CD4-positive, alpha-beta T cell (primary cell): ENCODE data around the gene SEPTIN1. TPM values are rescaled to one million over a fixed set of nuclear protein-coding genes. Genes with fewer than 3 reads are reported as not detected.
A peak's percentile ranks its signal among the peaks of the same experiment; 100 is the strongest.

Experiments used
- ATAC-seq: fragments of 200-7000 bp; cut with Tn5 transposase; one replicate; pipeline ENCODE4 v1.10.0; 2022; ENCODE audit warnings: mild to moderate bottlenecking; ENCODE audit not compliant: poor library complexity
- CTCF ChIA-PET: fragments of 350-600 bp; sonication (Branson Sonifier 250); formaldehyde crosslinking; loops from one replicate; lab custom pipeline; 2021; ENCODE audit warnings: antibody characterized with exemption, inconsistent platforms; lab: Charles Lee
- POLR2A ChIA-PET: fragments of 350-600 bp; sonication (Branson Sonifier 250); formaldehyde crosslinking; loops from one replicate; lab custom pipeline; 2021; ENCODE audit warnings: antibody characterized with exemption, inconsistent platforms; lab: Charles Lee
- DNase-seq, 14 experiments: peaks; one replicate each; pipeline ENCODE4 v3.0.0-alpha.2; 2013 to 2020; ENCODE audit warnings: mixed read lengths in 2 of 14
- H3K27ac ChIP-seq, 2 donors: one replicate each; pipeline versions ENCODE4 v1.5.1 to v1.7.0; 2013; ENCODE audit warnings: low read length in 2 of 2, low read depth in 1 of 2, mild to moderate bottlenecking in 1 of 2
- H3K27me3 ChIP-seq, 2 experiments: 1 replicate in 1 of 2; 2 replicates in 1 of 2; pipeline versions ENCODE4 v1.6.1 to v1.7.0; 2013; ENCODE audit warnings: low read length in 2 of 2, control low read depth in 1 of 2, mild to moderate bottlenecking in 1 of 2, moderate library complexity in 1 of 2; ENCODE audit not compliant: insufficient read depth in 2 of 2, control insufficient read depth in 1 of 2
- H3K36me3 ChIP-seq: one replicate; pipeline ENCODE4 v1.6.1; 2013; ENCODE audit warnings: low read length, control low read depth; ENCODE audit not compliant: insufficient read depth
- H3K4me1 ChIP-seq: one replicate; pipeline ENCODE4 v1.6.1; 2013; ENCODE audit warnings: low read length, control low read depth; ENCODE audit not compliant: insufficient read depth
- H3K4me3 ChIP-seq: one replicate; pipeline ENCODE4 v1.5.1; 2013; ENCODE audit warnings: mild to moderate bottlenecking, low read length, moderate library complexity
- H3K9me3 ChIP-seq, 2 experiments: 1 replicate in 1 of 2; 2 replicates in 1 of 2; pipeline versions ENCODE4 v1.6.1 to v1.7.0; 2013; ENCODE audit warnings: low read length in 2 of 2, mild to moderate bottlenecking in 2 of 2, control low read depth in 1 of 2, moderate library complexity in 1 of 2; ENCODE audit not compliant: control insufficient read depth in 1 of 2, insufficient read depth in 1 of 2
- H3K27ac Mint-ChIP-seq: one replicate; pipeline ENCODE4 v1.8.0; 2020; ENCODE audit warnings: mixed read lengths
- H3K27me3 Mint-ChIP-seq: one replicate; pipeline ENCODE4 v1.8.0; 2021; ENCODE audit warnings: mixed read lengths
- H3K36me3 Mint-ChIP-seq: one replicate; pipeline ENCODE4 v1.8.0; 2021; ENCODE audit warnings: low read depth, mixed read lengths
- H3K4me1 Mint-ChIP-seq: one replicate; pipeline ENCODE4 v1.8.0; 2021; ENCODE audit warnings: low read depth, mixed read lengths
- H3K4me3 Mint-ChIP-seq: one replicate; pipeline ENCODE4 v1.8.0; 2020; ENCODE audit warnings: mild to moderate bottlenecking, mixed read lengths
- H3K9me3 Mint-ChIP-seq: one replicate; pipeline ENCODE4 v1.8.0; 2020; ENCODE audit warnings: mixed read lengths
- CTCF ChIP-seq: fragments of 200-600 bp; IDR thresholded peaks from one replicate; pipeline ENCODE4 v1.8.0; 2022; ENCODE audit warnings: antibody characterized with exemption, mild to moderate bottlenecking
- intact Hi-C, 2 experiments: fragments of 100-400 bp; cut with DNase I in 1 of 2; cut with micrococcal nuclease in 1 of 2; formaldehyde crosslinking; loops; one replicate each; pipeline versions ENCODE4 v1.15.1 to v1.9.0; 2023 to 2025; cut with DNase I, micrococcal nuclease
- total RNA-seq, 174 experiments: library from RNA in 2 of 174; stranded (reverse) in 2 of 174; gene quantifications; one replicate each; pipeline ENCODE4 v1.2.3 and lab custom pipeline; 2021 to 2026

Gene SEPTIN1
- total RNA-seq, 2 experiments from 2014 or later = 161 to 163 TPM

- Histone ChIP-seq H3K4me3 (peak overlapping the region; percentile 77), H3K27ac (peak overlapping the region in 1 of 2 donors; percentile 46), H3K36me3 (peaks cover 13% of the 10 kb centered on the region), H3K27me3 (no peaks in the 10 kb centered on the region), H3K4me1 (peaks cover 50% of the 10 kb centered on the region), H3K9me3 (no peaks in the 10 kb centered on the region)
- intact Hi-C loops = loop anchor here (1.0 to 10.0 kb wide), 7 partner anchors 8 to 555 kb away; partner anchors contain the start of genes CD2BP2 (in 2 of the 2), FBRS (in 1 of the 2), FBXL19 (in 1 of the 2) and ZNF771 (in 1 of the 2)
- no peaks in the 10 kb centered on the region for H3K9me3 Mint-ChIP-seq
- CTCF ChIA-PET = interaction anchor here (0.8 to 2.7 kb wide), 6 partner anchors 15 to 304 kb away, joined by 3 to 19 read pairs (median 4); partner anchors contain the start of genes CD2BP2 and ZNF48
- POLR2A ChIA-PET = interaction anchor here (1.0 to 6.0 kb wide), 23 partner anchors 11 to 562 kb away, joined by 3 to 153 read pairs (median 7); partner anchors contain the start of genes ALDOA, CD2BP2, CORO1A and DCTPP1
- DNase-seq (no peak), ATAC-seq (no peak)
- H3K27me3 Mint-ChIP-seq = no peaks in the 10 kb centered on the region
- H3K27ac Mint-ChIP-seq = peak overlapping the region; percentile 81
- H3K36me3 Mint-ChIP-seq = peaks cover 23% of the 10 kb centered on the region
- peaks cover 56% of the 10 kb centered on the region for H3K4me1 Mint-ChIP-seq
- peak overlapping the region; percentile 85 for H3K4me3 Mint-ChIP-seq
- no peak for TF ChIP-seq CTCF
Observed at GRCh38 chr16:30369938-30370455, 12.4 kb downstream of the SEPTIN1 start.

- POLR2A ChIA-PET = interaction anchor here (0.8 to 6.0 kb wide), 7 partner anchors 10 to 289 kb away, joined by 4 to 153 read pairs (median 11); partner anchors contain the start of genes FBRS, SEPTIN1 and ZNF771
- TF ChIP-seq CTCF = no peak
- peak overlapping the region; percentile 77 for H3K4me3 ChIP-seq
Observed at GRCh38 chr16:30369091-30369937, 13.0 kb downstream of the SEPTIN1 start.

GRCh38 chr16:30368792-30369090 is 13.6 kb downstream of the SEPTIN1 start:
- intact Hi-C loops = no loop called here
- Mint-ChIP-seq H3K4me1 (peaks cover 56% of the 10 kb centered on the region), H3K36me3 (peaks cover 32% of the 10 kb centered on the region), H3K27ac (peak overlapping the region; percentile 82), H3K4me3 (peak overlapping the region; percentile 93), H3K9me3 (no peaks in the 10 kb centered on the region), H3K27me3 (no peaks in the 10 kb centered on the region)
- ChIA-PET CTCF (interaction anchor here (0.9 to 2.6 kb wide), 4 partner anchors 12 to 40 kb away, joined by 3 to 14 read pairs (median 4); no protein-coding TSS in a partner anchor), POLR2A (interaction anchor here (0.8 to 6.0 kb wide), 6 partner anchors 10 to 188 kb away, joined by 4 to 153 read pairs (median 10); partner anchors contain the start of genes SEPTIN1 and ZNF771)
- H3K27me3 ChIP-seq = no peaks in the 10 kb centered on the region
- no peaks in the 10 kb centered on the region for H3K9me3 ChIP-seq
- ATAC-seq (no peak), DNase-seq (no peak)
- H3K27ac ChIP-seq = peak overlapping the region; percentile 13 to 61
- TF ChIP-seq CTCF = no peak
- H3K4me3 ChIP-seq = peak overlapping the region; percentile 77
- peaks cover 21% of the 10 kb centered on the region for H3K36me3 ChIP-seq
- peaks cover 50% of the 10 kb centered on the region for H3K4me1 ChIP-seq

More at GRCh38 chr16:30369091-30369937, 13.0 kb downstream of the SEPTIN1 start:
- H3K27me3 Mint-ChIP-seq = no peaks in the 10 kb centered on the region
- no peaks in the 10 kb centered on the region for H3K27me3 ChIP-seq
- H3K4me3 Mint-ChIP-seq = peak overlapping the region; percentile 93
- DNase-seq = peak in 5 of 14 experiments; percentile 15 to 55 (median 23)
- no peak for ATAC-seq
- H3K27ac ChIP-seq = peak overlapping the region; percentile 46 to 61
- H3K9me3 Mint-ChIP-seq = no peaks in the 10 kb centered on the region
- peaks cover 20% of the 10 kb centered on the region for H3K36me3 ChIP-seq
- peak overlapping the region; percentile 82 for H3K27ac Mint-ChIP-seq
- peaks cover 50% of the 10 kb centered on the region for H3K4me1 ChIP-seq
- CTCF ChIA-PET = interaction anchor here (0.9 to 2.6 kb wide), 4 partner anchors 12 to 41 kb away, joined by 3 to 14 read pairs (median 4); no protein-coding TSS in a partner anchor
- H3K9me3 ChIP-seq = no peaks in the 10 kb centered on the region
- peaks cover 29% of the 10 kb centered on the region for H3K36me3 Mint-ChIP-seq
- peaks cover 56% of the 10 kb centered on the region for H3K4me1 Mint-ChIP-seq
- intact Hi-C loops = no loop called here
